GM18526 (cell line): Measurements from ENCODE around the gene ZNF557.

Experiments used
- POLR2A ChIP-seq: IDR thresholded peaks from 3 replicates; pipeline ENCODE4 v1.6.1; 2011; ENCODE audit not compliant: insufficient read length; ENCODE audit errors: extremely low read depth

The ZNF557 gene

DNA sequence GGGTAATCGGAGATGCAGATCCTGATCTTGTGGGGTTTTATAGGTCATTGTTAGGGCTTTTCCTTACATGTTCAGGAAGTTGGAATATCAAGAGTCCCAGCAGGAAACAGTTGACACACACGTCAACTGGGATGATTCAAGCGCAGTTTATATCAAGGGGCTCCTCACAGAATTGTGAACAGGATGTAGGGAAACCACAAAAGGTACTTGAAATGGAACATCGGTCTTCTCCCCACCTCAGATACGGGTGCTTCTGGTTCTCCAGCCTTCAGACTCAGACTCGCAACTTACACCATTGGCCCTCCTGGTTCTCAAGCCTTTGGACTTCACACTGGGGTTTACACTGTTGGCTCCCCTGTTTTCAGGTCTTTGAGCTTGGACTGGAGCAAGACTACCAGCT, 19.5 kb downstream of the ZNF557 start:
- TF ChIP-seq POLR2A: no peak

DNA sequence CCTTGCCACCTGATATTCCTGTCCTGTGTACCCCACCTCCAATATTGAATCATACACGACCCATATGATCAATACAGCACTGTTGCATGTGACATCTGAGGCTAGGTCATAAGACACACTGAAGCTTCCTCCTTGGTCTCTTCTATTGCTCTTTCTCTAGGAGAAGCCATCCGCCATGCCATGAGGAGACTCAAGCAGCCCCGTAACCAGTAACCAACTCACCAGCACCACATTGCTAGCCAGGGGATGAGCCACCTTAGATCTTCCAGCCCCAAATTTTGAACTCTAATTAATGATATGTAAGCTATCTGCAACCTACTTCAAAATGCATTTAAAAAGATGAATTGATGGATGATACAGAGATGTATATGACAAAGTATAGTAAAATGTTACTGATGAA, 28.6 kb downstream of the ZNF557 start:
- no peak for TF ChIP-seq POLR2A

DNA sequence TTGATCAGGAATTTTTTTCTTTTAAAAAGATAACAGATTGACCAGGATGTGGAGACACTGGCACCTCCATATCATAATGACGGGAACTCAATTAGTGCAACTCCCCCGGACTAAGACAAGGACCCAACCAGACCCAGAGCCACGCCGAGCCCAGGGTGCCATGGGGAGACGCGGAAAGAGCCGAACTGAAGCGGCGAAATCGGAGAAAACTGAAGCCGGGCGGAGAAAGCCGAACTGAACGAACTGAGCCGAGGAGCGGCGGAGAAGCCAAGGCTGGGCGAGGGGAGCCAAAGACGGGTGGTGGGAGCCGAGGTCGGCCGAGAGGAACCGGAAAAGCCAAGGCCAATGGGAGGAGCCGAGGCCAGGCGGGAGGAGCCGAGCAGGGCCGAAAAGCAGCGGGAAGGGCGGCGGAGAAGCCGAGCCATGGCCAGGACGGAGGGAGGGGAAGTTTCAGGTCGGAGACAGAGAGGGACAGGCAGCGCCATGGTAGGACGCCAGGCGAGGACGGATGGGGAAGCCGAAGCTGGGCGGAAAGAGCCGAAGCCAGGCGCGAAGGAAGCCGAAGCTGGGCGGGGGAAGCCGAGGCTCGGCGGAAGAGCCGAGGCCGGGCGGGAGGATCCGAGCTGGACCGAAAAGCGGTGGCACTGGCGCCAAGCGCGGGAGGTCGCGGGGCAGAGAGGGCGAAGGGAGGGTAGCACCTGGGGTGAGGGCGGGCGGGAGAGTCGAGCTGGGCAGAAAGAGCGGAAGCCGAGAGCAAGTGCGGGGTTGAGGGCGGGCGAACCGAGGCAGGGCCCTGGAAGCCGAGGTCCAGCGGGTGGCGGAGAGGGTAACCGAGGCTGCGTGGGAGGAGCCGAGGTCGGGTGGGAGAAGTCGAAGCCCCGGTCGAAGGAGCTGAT, 29.4 kb downstream of the ZNF557 start:
- peak; percentile 70 for TF ChIP-seq POLR2A

DNA sequence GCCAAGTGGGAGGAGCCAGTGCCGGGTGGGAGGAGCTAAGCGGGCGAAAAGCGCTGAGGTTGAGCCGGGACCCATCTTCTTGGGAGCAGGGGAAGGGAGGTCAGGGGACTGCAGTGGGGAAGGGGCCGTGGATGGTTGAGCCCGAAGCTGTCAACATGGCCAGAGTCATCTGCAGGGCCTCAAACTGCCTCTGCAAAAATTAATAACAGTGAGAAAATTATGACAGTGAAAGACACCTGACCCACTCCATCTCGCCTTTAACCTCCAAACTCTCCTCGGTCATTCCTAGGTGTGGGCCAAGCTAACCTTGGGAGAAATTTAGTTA, 30.1 kb downstream of the ZNF557 start:
- TF ChIP-seq POLR2A: no peak

DNA sequence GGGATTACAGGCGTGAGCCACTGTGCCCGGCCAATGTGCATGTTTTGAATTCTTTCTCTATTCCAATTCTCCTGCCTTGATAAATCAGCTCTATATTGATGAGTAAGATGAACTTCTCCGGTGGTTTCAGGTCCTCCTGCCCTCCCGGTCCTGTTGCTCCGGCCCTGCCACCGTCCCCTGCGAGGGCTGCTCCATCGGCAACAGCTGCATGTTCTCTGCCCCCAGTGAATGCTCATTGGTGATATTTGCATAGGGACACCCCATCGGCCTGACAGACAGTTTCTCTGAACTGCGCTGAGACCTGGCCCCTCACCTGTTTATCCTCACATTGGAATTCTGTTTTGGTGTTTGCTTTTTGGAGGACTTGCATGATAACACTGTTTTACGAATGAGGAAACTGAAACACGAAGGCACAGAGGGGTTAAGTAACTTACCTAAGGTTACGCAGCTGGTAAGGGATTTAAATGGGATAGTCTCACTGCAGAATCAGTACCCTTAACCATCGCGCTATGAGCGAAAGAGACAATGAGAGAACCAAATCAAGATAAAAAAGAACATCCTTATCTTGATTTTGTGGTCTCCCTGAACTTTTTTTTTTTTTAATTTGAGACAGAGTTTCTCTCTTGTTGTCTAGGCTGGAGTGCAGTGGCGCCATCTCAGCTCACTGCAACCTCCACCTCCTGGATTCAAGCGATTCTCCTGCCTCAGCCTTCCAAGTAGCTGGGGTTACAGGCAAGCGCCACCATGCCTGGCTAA, 32.2 kb downstream of the ZNF557 start:
- no peak for TF ChIP-seq POLR2A

DNA sequence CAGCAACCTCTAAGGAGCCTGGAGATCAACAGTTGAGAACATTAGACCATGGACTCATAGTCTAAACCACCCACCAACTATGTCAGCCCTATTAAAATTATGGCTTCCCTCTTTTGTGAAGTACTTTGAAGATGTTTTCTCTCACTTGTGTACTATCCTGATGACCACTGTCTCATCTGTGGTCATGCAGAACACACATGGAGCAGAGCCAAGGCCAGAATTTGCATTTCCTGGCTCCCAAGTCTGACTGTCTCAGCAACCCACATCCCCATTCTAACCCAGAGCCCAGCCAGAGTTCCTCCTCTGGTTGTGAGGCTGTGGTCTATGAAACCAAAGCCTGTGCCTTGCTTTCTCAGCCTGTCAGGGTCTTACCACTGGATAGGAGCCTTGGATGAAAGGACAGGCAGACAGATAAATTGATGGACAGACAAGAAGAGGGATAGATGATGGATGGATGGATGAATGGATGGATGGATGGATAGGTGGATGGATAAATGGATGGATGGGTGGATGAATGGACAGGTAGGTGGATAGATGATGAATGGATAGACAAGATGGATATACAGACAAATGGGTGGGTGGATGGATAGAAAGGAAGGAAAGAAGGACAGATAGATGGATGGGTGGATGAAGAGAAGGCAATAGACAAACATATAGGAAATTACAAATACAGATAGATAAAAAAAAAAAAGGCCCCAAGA, 35.4 kb downstream of the ZNF557 start:
- TF ChIP-seq POLR2A: no peak

DNA sequence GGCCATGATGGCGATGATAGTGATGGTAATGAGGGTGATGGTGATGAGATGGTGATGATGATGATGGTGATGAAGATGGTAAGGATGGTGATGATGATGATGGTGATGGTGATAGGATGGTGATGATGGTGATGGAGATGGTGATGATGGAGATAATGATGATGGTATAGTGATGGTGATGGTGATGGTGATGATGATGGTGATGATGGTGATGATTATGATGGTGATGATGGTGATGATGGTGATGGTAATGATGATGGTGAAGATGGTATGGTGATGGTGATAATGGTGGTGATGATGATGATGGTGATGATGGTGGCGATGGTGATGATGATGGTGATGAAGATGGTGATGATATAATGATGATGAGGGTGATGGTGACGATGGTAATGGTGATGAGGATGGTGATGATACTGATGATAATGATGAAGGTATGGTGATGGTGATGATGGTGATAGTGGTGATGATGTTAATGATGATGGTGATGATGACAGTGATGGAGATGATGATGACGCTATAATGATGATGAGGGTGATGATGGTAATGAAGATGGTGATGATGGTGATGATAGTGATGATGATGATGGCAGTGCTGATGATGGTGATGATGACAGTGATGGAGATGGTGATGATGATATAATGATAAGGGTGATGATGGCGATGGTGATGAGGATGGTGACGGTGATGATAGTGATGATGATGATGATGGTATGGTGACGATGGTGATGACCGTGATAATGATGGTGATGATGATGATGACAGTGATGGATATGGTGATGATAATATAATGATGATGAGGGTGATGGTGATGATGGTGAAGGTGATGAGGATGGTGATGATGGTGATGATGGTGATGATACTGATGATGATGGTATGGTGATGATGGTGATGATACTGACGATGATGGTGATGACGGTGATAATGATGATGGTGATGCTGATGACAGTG, 37.5 kb downstream of the ZNF557 start:
- TF ChIP-seq POLR2A: no peak

DNA sequence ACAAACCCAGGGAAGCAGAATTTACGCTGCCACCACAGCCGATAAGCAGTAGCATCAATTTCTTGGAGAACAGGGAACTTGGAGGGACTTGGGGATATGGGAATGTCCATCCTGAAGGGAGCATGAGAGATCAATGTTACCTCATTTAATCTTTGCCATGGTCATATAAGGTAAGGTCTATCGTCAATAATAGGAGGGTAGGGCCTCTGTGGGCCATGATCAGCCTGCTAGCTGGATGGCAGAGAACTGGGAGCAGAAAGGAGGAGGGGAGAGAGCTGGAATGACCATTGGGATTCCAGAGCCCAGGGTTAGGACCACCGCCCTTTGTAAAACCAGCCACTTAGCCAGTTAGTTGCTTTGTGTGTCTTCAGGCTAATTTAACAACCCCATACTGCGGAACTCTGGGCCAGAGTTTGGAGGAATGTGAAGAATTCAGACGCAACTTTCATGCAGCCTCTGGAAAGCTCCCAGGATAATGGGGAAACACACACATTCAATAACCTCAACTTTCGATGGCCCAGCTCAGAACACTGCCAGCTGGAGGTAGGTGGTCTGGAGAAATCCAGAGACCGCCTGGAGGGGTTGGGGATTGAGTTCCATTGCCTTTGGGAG, 40.3 kb downstream of the ZNF557 start:
- TF ChIP-seq POLR2A: no peak

DNA sequence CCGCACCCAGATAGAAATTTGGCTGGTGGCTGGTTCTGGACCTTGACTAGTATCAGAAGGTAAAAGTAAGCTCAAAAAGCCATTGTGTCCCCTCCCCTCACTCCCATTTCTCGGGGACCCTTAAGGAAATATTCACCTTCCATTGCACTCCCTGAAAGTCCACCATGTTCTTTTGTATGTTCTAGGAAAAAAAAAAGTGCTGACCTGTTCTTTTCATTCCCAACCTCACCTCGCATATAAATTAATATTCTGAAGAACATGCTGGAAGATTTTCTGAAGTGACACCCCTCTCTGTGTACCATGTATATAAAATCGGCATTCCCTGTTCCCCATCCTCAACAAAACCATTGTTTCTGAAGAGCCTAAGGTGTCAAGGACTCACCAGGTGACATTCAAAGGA, 43.2 kb downstream of the ZNF557 start:
- TF ChIP-seq POLR2A: no peak

DNA sequence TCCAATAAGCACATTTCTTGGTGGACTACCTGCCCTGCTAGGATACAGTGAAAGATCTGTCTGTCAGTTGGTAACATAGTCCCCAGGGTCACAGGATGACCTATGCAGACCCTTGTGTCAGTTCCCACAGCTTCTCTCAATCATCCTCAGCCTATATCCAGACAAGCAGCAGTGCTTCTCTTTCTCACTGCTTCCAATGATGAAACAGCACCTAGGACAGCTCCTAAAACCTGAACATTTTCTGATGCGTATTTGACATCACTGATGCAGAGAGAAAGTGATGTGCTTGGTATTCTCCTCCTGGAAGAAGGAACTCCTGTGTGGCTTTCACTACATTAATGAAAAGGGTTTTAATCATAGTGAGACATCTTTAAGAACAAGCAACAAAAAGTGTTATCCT, 43.7 kb downstream of the ZNF557 start:
- TF ChIP-seq POLR2A: no peak

DNA sequence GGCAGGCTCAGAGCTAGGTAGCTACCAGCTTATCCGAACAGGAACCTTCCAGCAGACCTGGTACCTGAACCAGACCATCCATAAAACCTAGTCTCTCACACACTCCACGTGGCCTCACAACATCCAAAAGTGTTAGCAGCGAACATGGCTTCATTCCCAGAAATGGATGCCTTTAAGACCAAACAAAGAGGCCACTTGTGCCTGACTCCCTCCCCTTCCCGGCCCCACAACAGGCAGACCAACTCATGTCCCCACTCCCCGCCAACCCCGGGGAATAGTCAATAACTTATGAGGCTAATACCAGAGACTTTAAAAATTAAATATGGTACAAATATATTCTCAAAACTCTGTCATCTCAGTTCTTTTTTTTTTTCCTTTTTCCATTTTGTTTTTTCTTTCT, 46.2 kb downstream of the ZNF557 start:
- no peak for TF ChIP-seq POLR2A

DNA sequence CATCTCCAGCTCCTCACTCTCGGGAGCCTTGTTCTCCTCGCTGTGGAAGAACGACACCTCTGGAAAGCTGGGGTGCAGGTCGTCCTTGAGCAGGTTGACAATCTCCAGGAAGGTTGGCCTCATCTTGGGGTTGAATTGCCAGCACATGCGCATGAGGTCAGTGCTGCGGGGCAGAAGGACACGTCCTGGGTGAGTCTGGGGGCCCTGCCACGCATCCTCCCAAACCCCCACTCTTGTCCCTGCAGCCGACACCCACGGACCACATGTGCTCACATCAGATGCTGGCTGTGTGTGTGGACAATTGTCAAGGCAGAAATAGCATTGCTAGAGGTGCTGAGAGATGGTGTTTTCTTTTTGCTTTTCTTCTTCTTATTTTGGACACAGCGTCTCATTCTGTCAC, 47.7 kb downstream of the ZNF557 start:
- TF ChIP-seq POLR2A: no peak

DNA sequence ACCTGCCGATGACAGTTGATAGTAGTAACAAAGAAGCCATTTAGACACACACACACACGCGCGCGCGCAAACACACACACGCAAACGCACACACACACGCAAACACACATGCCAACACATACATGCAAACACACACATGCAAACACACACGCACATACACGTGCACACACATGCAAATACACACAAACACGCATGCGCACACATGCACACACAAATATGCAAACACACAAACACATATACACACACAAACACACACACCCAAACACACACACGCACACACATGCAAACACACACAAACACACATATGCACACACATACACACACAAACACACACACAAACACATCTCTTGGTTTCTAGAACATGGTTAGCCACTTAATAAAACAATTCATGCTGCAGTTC, 50.1 kb downstream of the ZNF557 start:
- no peak for TF ChIP-seq POLR2A

DNA sequence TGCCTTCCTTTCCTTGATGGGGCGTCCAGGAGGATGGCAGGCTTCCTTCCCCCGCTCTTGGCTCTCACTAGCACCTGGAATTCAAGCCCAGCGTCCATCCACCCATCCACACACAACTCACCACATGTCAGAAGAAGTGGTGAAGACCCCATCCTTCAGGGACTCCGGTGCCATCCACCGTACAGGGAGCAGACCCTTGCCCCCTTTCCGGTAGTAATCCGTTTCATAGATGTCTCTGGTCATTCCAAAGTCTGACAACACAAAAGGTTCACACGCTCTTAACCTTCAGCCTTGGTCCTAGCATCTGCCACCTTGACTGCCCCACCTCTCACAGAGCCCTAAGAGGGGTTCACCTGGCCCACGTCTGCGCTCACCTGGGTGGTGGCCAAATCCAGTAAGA, 51.0 kb downstream of the ZNF557 start:
- TF ChIP-seq POLR2A: no peak
